ENCODE measurements around the gene C11orf65.

DNA sequence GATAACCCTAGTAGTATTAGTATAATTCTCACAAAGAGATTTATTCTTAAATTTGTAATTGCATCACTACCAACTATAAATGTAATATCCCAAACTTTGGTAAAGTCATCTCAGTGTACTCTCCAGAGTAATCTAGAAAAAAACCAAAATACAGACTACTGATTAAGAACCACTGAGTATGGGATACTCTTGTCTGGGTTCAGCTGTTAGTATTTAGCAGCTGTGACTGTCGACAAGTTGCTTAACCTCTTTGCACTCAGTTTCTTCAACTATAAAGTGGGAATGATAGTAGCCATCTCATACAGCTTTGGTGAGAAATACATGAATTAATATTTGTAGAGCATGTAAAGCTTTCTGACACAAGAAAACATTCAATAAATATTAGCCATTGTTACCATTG lies 35.3 kb downstream of the C11orf65 start:
- no peak for TF ChIP-seq CTCF (conservative IDR thresholded peaks at IDR 0.05; ENCODE audit: low read length)
- no peak for TF ChIP-seq EZH2phosphoT487 (IDR thresholded peaks at IDR 0.05; ENCODE audit: borderline replicate concordance, low read depth, low read length)

Data from OCI-LY7 (cell line).